HG03103 (cell line): ENCODE results near the gene NGB.
"Not testable (repeated sequence)": the region's sequence is repeated elsewhere in the genome, so short reads cannot be mapped to it uniquely, and the experiment has no call there.

Experiments used
- ATAC-seq: cut with Tn5 transposase; IDR thresholded peaks from one replicate; pipeline ENCODE4 v1.9.1; 2021; ENCODE audit warnings: low read depth; ENCODE audit not compliant: unreplicated experiment

NGB gene

DNA sequence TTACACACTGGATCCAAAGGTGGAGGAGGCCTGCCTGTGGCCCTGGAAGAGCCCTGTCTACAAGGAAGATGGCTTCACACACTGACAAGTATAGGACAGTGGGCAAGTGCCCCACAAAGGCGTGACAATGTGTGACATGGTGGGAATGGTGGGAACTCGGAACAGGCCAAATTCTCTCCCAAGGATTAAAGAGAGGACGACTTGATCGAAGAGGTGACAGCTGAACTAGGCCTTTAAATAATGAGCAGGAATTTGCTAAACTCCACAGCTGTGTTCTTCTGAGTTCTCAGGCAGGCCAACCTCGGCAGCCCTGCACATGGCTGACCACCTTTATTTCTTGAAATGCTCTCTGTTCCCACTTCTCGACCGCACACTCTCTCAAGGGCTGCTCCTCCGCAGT lies 25.9 kb upstream of the NGB start:
- no peak for ATAC-seq

DNA sequence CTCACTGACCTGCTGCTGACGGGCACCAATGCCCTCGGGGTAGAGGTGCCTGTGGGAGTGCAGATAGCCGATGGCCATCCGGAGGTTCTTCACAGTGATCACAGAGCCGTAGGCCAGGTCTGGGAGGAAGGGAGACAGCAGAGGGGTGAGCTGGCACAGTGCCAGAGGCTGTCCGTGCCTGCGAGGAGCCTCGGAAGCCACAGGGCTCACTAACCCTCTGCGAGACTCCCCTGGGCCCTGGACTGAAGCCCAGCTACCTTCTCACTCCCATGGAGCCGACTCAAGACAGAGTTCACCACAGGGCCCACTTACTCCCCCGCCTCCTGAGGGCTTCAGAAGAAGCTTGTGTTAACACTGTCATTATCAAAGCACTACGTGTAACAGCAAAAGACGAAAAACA lies 25.1 kb upstream of the NGB start:
- no peak for ATAC-seq

DNA sequence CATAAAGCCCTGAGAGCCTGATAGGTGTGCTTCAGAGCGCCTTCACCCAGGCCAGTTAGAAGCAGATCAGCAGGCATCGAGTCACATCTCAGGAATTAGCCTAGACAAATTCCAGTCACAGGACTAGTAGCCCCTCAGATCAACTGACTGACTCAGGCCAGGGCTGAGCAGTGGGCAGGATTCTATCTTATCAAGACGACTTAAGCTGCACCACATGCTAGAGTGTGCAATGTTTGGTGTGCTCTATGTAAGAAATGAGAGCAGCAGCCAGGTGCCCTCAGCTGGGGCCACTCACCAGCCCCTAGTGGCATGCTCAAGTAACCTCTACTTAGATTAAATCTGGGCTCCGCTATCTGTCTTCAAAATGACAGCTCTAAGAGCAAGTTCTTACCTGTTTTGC lies 19.7 kb upstream of the NGB start:
- no peak for ATAC-seq

DNA sequence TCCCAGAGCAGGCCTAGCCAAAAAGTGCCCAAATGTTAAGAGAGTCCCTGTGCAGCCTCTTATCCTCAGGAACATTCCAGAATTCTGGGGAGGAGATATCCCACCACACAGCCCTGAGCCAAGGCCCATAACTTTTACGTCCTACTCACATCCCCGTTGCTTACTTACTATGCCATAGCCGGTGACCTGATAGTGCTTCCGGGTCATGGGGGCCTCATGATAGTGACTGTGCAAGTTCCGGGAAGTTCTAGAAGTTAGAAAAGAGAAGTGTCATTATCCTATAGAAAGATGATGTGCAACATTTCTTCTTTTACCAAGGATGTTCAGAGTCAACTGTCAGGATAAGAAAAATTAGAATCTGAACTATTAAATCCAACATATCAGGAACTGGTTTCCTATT lies 15.6 kb upstream of the NGB start:
- ATAC-seq: no peak

DNA sequence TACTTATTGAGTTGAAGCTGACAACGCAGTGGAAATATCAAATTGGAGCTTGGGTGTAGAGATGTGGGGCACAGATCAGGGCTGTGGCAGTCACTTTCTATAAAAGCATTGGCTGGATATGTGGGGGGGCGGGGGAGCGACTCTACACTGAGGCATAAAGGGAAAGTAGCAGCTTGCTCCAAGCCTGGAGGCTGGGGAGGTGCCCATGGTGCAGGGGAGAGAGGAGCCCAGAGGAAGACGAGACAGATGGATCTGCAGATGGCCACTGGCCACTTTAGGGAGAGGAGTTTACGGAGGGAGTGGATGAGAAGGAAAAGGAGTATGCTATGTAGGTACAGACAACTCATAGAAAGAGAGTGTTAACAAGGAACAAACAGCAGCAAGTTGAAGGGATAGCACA lies 13.5 kb upstream of the NGB start:
- no peak for ATAC-seq

DNA sequence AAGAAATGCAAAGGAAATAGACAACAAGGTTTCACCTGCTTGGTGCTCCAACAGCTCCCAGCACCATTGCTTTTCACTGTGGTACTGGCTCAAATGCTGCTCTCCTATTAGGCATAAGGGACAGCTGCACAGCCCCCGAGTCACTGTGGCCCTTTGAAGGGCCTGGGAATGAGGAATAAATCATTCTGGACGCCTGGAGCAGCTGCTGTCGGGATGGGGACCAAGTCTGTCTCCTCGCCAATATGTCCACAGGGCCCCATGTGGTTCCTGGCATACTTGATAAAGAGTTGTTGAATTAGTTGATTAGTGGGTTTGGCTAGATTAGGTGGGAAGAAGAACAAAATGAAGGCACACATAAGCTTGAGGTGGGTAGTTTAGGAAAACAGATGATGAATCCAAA lies 13.1 kb upstream of the NGB start:
- ATAC-seq: no peak

DNA sequence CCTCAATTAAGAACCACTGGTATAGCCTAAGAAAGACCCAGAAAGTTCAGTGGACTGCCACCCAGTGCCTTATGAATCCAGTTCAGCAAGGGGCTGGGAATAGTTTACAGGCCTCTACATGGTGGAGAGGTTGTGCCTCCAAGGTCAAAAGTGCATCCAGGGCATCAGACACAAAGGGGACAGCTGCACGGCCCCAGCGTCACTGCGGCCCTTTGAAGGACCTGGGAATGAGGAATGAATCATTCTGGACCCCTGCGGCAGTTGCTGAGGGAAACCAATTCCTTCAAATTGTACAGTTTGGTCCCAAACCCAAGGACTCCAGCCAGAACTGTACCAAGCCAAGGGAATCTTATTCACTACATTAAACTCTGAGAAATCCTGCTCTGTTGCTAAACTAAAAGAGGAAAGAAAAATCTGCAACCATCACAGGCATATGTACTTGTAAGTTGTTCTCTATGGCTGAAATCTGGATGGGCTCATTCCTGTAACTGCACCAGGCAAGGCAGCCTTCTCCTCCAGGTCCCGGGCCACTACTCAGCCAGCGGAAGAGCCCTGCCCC lies 10.9 kb upstream of the NGB start:
- ATAC-seq: no peak

DNA sequence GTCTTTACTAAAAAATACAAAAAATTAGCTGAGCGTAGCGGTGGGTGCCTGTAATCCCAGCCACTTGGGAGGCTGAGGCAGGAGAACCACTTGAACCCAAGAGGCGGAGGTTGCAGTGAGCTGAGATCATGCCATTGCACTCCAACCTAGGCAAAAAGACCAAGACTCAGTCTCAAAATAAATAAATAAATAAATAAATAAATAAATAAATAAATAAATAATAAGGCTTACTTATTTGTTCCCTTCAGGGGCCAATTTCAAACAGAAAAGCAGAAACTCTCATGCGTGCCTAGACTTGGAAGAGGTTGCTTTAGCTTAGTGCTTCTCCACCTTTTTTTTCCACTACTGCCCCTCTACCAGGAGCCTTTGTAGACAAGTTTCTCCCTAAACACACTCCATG lies 9.9 kb upstream of the NGB start:
- ATAC-seq: not testable (repeated sequence)

DNA sequence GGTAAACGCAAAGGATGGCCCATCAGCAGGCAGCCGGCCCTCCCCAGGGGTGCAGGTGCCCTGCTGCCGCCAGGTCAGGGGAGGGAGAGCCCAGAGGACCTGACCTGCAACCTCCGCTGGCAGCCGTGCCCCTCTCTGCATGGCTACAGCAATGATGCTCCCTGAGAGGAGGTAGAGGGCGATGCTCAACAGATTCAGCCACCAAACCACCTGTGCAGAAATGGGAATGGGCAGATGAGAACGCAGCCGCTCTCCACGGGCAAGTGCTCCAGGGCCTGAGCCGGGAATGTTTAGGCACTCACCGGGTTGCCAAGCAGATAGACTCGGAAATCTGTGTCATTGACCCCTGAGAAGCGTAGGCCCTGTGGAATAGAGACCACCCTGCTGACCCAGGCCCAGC lies 8.7 kb upstream of the NGB start:
- no peak for ATAC-seq

DNA sequence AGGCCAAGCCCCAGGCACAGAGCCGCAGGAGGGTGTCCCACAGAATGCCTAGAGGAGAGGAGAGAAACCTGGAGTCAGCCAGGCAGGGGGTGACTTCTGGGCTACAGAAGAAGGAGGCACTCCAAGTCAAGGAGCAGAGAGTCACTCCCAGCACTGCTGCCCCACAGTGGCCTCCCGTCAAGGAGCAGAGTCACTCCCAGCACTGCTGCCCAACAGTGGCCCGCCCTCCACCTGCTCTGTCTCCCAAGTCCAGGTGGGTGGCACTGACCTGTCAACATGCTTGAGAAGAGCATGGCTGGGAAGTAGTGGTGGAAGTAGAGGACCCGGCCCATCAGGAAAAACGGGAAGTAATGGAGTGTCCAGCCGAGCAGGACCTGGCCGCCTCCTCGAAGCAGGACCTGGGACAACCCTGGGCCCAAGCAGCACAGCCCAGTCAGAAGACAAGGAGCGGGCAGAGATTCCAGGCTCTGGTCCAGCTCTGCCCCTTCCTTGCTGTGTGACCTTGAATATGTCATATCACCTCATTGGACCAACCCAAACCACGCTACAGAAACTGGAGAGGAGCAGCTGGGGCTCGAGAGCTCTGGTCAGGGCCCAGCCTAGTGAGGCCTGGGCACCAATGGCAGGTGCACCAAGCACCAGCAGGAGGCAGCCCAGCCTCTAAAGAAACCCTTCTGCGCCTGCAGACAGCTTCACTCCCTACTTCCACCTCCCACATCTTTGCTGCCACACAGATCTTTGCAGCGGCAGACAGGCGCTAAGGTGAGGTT lies 7.6 kb upstream of the NGB start:
- no peak for ATAC-seq

DNA sequence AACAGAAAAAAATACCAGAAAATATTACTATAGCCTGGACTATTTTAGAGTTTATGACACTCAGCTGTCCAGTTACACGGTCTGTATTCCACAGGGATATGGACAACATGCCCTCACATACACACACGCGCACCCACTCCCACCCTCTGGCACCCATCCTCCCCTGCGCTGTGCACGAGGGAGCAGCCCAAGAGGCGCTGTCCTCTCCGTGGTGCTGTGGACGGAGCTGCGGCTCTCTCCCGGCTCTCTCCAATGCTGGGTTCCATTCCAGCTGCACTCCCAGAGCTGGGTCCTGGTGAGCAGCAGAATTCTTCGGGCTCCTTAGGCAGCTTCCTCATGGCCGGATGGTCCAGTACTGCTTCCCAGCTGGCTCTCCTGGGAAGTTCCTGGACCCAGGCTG lies 6.0 kb upstream of the NGB start:
- ATAC-seq: no peak

DNA sequence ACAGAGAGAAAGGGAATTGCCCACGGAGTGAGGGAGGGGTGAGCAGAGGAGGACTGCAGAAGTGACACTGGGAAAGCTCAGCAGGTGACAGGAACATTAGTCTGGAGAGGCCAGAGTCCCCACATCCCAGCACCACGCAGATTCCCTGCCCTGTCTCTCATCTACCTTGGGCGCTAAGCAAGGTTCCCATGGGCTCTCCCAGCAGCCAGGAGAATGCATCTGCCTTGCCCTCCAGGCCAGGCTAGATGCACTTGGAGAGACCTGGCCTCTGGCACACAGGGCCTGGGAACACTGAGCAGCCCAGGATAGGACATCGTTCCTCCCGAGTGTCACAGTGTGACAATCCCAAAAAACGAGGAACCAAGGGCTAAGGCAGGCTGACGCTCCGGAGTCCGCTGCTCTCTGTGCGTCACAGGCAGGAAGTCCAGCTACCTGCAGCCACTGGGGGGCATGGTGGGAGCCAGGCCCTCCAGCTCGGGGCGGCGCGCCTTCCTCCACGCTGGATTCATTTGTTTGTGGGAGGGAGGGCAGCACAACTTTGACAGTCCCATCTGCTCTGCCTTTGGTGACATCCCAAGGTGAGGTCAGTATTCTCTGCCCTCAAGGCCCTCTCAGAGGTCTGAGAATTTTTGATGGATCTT lies 5.4 kb upstream of the NGB start:
- ATAC-seq: no peak

DNA sequence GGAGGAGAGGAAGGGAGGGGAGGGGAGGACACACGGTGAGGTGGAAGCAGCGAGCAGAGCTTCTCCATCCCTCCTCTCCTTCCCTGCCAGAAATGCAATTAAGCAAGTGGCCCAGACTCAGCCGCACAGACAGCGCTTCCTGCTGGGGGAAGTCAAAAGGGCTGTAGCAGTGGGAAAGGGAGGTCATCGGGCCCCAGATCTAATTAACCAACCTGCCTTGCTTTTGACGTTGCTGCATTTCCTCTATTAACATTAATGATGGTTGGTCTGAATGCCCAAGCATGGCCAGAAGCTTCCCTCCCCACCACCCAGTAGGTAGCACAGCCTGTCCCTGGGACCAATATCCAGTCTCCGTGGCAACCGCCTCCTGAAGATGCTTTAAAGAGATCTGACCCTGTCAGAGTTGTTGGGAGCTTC lies 4.6 kb upstream of the NGB start:
- ATAC-seq: no peak

DNA sequence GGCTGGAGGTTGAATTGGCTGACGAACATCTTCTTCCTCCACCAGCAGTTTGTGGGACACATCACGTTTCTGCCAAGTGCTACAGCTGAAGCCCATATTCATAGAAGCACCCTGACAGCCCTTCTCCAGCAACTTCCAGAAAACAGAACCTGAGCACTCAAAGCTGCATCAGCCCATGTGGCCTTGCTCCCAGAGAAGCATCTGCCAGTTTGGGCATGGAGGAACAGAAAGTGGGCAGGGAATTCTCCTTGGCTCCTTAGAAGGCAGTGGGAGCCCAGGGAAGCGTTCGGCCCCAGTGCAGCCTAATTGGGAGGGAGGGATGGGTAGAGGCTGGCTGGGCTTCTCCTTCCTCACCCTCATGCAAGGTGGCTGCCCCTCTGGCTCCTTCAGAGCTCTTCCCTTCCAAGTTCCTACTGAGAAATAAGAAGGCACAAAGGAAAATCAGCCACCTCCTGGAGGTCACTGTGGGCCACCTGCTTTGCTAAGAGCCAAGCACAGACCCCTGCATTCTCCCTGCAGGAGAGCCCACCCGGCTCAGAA lies 4.1 kb upstream of the NGB start:
- no peak for ATAC-seq

DNA sequence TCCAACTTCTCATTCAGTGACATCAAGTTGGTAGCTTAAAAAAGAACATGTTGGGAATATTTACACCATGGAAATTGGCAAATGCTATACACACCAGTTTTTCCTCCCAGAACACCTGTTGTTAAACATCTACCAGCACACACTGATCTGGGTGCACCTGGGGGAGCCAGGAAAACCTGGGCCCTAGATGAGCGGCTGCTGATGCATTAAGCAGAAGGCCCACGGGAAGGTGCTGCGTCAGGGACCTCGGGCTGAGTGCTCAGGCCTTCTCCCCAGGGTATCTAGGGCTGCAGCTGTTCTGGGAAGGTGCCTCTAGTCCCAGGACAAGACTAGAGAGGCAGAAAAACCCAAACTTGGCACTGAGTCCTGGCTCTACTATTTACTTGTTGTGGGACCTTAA lies 2.8 kb upstream of the NGB start:
- no peak for ATAC-seq

DNA sequence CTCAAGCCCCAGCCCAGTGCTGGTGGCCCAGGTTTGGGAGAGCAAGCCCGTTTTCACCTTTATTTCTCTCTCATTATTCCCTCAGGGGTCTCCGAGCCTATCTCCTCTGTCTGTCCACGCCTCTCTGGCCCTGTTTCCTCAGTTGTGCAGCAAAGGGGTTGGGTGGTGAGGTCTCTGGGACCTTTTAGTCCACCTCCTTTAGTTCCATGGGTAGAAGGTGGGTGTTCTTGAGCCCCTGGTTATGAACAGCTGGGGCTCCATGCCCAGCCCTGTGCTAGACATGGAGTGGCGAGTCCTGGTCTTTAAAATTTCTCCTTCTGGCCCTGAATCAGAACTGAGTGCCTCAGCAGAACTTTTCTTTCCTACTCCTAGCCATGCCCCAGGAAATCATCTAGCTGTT lies 1.3 kb upstream of the NGB start:
- ATAC-seq: no peak

DNA sequence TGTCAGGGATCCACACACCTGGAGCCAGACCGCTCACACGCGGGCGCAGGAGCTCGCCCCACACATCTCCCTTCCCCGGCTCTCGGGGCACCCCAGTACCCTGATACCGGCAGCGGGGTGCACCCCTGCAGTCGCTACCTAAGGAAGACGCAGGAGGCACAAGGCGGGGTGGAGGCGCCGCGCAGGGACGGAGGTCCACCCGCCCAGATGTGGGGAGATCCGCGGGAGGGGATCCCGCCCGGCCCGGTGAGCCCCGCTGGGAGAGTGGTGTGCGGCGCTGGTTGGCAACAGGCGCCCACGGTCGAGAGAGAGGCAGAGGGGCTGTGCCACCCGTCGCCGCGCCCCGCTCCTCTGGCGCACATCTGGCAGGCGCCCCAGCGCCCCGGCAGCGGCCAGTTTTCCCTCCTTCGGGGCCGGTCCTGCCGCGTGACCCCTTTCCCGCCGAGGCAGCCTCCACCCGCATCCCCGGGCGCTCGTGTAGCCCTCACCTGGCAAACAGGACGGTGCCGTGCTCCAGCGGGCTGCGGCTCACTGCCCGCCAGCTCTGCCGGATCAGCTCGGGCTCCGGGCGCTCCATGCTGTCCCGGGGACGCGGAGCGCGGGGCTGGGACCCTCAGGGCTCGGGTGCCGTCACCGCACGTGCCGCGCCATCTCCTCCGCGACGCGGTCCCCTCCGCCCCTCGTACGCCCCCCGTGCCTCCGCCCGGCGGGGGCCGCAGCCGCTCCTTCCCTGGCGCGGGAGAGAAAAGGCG lies 469 bp downstream of the NGB start:
- no peak for ATAC-seq

DNA sequence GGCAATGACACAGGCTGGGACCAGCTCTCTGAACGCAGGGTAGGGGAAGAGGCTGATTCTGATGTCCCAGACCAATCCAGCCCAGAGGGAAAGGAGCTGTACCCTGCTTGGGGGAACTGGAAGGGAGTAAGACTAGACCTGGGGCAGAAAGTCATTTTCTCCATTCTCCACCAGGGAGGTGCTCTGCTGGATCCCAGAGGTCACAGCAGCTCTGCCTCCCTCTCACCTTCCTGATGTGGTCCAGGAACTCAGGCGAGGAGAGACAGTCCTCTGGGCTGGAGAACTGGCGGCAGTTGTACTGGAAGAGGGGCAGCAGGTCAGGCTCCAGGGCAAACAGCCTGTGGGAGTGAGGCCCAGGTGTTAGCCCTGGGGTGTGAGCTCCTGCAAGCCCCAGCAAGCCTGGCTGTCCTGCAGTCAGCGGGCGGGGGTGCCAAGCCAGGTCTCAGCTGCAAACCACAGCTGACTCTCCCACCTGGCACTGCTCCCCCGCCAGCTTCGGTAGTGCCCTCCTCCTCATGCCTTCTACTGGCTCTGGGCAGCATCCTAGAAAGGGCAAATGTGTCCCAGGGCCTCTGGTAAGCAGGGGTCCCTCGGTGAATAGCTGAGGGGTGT lies 1.9 kb downstream of the NGB start:
- no peak for ATAC-seq

DNA sequence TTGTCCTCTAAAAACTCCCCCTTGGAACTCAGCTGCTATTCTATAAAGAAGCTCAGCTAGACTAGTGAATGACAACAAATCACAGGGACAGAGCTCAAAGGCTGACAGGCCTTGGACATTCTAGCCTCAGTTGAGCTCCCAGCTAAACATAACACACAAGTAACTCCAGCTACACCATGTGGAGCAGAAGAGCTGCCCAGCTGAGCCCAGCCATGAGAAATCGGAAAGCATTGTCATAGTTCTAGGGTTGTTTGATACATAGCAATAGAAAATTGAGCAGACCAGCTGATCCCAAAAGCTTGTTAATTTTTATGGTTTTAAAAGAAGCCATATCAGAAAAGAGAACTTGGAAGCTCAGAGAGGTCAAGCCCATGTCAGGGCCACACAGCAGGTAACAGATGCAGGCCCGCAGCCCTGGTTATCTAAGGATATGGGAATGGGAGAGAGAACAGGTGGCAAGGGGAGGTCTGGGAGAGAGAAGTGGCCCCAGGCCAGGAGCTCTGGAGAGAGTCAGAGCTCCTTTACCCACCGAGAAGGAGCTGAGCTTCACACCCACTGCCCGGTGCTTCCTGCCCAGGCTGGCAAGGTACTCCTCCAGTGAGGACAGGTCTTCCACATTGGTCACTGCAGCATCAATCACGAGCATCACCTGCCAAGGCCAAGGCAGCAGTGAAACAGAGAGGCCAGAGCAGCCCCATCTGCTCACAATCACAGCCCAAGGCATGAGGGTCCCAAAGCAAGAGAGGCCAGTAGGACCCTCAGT lies 2.9 kb downstream of the NGB start:
- no peak for ATAC-seq

DNA sequence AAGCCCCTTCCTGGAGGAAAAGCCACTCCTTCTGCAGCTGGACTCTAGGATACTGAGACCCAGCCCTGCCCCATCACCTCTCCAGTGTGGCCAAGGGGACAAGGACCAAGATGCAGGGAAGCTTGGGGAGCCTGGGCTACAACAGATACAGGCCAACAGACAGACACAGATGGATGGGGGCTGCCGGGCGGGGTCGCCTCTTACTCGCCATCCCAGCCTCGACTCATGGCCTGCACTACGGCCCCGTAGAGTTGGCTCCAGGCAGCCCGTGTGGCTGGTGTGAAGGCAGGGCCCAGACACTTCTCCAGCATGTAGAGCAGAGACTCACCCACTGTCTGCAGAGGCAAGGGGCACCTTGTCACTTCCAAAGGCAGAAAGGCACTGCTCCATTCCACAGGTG lies 4.7 kb downstream of the NGB start:
- no peak for ATAC-seq
